ENCODE measurements around the gene SWAP70.
"Not testable (repeated sequence)": the region's sequence is repeated elsewhere in the genome, so short reads cannot be mapped to it uniquely, and the experiment has no call there.

SWAP70 gene

GRCh38 chr11:9663699-9664275, at the start of gene SWAP70:
Gene SWAP70 (plus strand): TSS chr11:9664077. CDS start chr11:9664180, 103 bp downstream.
- peak; percentile 45 to 72 (median 64) for DNase-seq (ENCODE audit: low read depth in 4 of 4, low spot score in 1 of 4)

GRCh38 chr11:9615031-9615451, 48.8 kb upstream of the SWAP70 start:
- DNase-seq (ENCODE audit: low read depth in 4 of 4, low spot score in 1 of 4) = no peak

- DNase-seq (ENCODE audit: low read depth in 4 of 4, low spot score in 1 of 4) = no peak
Observed at GRCh38 chr11:9616042-9616675, 47.7 kb upstream of the SWAP70 start.

DNA sequence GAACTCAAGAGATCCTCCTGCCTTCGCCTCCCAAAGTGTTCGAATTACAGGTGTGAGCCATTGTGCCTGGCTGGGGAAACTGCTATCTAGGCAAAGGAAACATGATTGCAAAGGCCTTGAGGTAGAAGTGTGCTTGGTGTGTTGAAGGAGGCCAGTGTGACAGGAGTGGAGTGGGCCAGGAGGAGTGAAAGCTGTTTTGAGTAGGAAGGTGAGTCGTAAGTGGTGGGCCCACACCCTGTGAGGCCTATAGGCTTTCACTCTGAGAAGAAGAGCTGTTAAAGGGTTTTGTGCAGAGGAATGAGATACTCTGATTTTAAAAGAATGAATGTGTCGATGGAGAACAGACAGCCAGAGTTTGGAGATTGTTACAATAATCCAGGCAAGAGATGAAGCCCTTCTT, 47.0 kb upstream of the SWAP70 start:
- no peak for DNase-seq (ENCODE audit: low read depth in 4 of 4, low spot score in 1 of 4)

GRCh38 chr11:9617940-9618339, 45.9 kb upstream of the SWAP70 start:
- DNase-seq (ENCODE audit: low read depth in 4 of 4, low spot score in 1 of 4) = no peak

DNA sequence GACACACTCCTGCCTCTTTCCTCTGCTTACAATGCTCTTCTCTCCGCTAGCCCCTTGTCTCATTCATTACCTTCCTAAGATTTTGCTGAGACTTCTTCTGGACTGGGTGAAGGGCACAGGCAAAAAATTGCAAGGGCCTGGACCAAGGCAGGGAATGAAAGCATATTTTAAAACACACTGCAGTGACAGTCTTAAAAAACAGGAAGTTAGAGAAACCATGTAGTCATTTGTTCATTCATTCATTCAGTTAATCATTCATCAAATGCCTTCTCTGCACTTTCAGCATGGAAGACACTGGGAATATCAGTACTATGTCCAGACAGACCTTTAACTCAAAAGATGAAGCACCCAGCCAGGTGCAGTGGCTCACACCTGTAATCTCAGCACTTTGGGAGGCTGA, 44.9 kb upstream of the SWAP70 start:
- no peak for DNase-seq (ENCODE audit: low read depth in 4 of 4, low spot score in 1 of 4)

- no peak for DNase-seq (ENCODE audit: low read depth in 4 of 4, low spot score in 1 of 4)
Observed at GRCh38 chr11:9619971-9620370, 43.9 kb upstream of the SWAP70 start.

DNA sequence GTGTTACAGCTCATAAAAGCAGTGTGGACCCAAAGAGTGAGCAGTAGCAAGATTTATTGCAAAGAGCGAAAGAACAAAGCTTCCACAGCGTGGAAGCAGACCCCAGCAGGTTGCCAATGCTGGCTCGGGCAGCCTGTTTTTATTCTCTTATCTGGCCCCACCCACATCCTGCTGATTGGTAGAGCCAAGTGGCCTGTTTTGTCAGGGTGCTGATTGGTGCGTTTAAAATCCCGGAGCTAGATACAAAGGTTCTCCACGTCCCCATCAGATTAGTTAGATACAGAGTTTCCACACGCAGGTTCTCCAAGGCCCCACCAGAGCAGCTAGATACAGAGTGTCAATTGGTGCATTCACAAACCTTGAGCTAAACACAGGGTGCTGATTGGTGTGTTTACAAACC, 41.5 kb upstream of the SWAP70 start:
- DNase-seq (ENCODE audit: low read depth in 4 of 4, low spot score in 1 of 4) = not testable (repeated sequence)

DNA sequence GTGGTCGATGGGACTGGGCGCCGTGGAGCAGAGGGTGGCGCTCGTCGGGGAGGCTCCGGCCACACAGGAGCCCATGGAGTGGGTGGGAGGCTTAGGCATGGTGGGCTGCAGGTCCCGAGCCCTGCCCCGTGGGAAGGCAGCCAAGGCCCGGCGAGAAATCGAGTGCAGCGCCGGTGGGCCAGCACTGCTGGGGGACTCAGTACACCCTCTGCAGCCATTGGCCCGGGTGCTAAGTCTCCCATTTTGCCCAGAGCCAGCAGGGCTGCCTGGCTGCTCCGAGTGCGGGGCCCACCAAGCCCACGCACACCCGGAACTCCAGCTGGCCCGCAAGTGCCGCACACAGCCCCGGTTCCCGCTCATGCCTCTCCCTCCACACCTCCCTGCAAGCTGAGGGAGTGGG, 40.8 kb upstream of the SWAP70 start:
- DNase-seq (ENCODE audit: low read depth in 4 of 4, low spot score in 1 of 4) = not testable (repeated sequence)

- DNase-seq (ENCODE audit: low read depth in 4 of 4, low spot score in 1 of 4) = no peak
Observed at GRCh38 chr11:9624448-9624847, 39.4 kb upstream of the SWAP70 start.

DNA sequence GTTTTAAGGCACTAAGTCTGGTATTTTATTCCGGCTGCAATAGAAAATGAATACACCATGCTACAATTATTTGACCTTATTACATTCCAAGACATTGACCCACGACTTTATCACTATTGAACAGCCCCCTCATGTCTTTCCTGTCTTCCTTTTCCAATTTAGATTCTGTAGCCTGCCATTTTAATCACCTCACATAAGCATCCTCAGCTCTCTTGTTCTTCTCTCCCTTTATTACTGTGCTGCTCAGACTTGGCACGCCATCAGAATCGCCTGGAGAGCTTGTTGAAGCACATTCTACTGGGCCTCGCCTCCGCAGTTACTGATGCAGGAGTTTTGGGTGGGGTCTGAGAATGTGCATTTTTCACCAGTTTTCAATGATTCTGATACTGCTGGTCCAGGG, 38.7 kb upstream of the SWAP70 start:
- DNase-seq (ENCODE audit: low read depth in 4 of 4, low spot score in 1 of 4) = no peak

DNA sequence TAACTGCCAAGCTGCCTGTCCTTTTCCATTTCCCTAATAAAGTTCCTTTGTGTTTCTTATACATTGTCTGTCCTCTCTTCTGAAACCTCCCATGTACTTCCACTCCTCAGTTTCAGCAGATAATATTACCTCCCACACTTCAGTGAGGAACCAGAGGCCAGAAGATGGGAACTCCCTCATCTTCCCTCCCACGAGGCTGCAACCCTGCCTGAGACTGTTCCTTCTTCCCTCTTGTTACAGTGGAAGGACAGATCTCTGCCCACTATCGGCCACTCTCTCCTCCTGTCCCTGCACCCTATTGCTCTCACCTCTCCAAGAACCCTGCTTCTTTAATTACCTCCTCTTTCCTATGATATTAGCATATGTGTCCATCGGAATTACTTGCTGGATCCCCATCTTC, 38.1 kb upstream of the SWAP70 start:
- DNase-seq (ENCODE audit: low read depth in 4 of 4, low spot score in 1 of 4) = no peak

DNA sequence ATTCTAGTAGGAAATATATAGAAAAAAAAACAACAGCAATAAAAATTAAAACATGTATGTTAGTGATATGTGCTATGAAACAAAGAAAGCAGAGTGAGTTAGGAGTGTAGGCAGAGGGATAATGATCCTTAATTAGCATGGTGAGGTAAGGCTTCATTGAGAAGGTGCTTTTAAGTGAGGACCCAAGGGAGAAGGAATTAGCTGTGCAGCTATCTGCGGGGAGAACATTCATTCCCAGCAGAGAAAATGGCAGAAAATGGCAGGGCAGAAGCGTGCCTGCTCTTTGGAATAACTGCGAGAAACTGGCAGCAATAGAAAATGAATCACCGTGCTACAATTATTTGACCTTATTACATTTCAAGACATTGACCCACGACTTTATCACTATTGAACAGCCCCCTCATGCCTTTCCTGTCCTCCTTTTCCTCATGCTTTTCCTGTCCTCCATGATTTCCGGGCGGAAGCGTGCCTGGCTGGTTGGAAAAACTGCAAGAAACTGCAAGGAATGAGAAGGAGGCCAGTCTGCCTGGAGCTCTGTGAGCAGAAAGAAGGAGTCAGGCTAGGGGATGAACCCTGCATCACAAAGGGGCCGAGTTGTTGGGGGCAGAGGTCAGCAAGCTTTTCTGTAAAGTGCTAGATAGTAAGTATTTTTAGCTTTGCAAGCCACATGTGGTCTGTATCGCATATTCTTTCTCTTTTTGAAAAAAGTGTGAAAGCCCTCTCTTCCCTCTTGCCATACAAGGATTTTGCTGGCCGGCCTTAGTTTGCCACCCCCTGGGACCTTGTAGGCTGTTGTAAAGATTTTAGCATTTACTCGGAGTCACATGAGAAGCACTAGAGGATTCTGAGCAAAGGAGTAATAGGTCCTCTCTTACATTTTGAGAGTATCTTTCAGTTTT, 37.1 kb upstream of the SWAP70 start:
- no peak for DNase-seq (ENCODE audit: low read depth in 4 of 4, low spot score in 1 of 4)

- DNase-seq (ENCODE audit: low read depth in 4 of 4, low spot score in 1 of 4) = no peak
Observed at GRCh38 chr11:9629064-9629463, 34.8 kb upstream of the SWAP70 start.

DNA sequence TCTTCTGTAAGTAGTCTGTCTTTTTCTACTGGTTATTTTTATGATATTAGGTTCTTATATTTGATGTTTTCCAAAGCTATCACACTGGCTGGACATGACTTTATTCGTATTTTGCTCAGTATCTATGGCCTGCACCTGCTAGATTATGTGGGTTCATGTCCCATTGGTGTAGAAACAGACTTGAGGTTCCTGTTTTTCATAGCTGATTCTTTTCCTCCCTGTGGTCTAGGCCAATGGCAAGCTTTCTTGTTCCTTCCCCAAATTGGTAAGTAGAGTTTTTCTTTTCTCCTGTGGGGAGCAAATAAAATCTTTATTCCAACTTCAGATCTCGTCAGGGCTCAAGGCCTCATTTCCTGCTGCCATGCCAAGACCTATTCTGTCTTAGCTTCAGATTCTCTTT, 30.2 kb upstream of the SWAP70 start:
- no peak for DNase-seq (ENCODE audit: low read depth in 4 of 4, low spot score in 1 of 4)

- DNase-seq (ENCODE audit: low read depth in 4 of 4, low spot score in 1 of 4) = no peak
Observed at GRCh38 chr11:9636691-9637090, 27.2 kb upstream of the SWAP70 start.

GRCh38 chr11:9639099-9639498, 24.8 kb upstream of the SWAP70 start:
- no peak for DNase-seq (ENCODE audit: low read depth in 4 of 4, low spot score in 1 of 4)

- no peak for DNase-seq (ENCODE audit: low read depth in 4 of 4, low spot score in 1 of 4)
Observed at GRCh38 chr11:9639985-9640384, 23.9 kb upstream of the SWAP70 start.

DNA sequence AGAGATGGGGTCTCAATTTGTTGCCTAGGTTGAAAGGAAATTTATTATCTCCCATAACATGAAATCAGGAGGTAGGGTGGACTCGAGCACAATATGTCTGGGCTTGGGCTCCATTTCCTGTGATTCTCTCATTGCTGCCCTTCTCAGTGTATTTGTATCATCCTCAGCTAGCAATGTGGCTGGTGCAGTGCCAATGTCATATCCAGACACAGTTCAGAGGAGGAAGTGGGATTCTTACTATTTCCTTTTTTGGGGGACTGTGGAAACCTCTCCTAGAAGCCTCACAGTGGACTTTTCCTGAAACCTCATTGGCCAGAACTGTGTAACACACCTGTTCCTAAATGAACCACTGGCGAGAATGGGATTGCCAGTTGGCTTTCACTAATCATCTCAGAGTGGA, 21.0 kb upstream of the SWAP70 start:
- no peak for DNase-seq (ENCODE audit: low read depth in 4 of 4, low spot score in 1 of 4)

- no peak for DNase-seq (ENCODE audit: low read depth in 4 of 4, low spot score in 1 of 4)
Observed at GRCh38 chr11:9643751-9644150, 20.1 kb upstream of the SWAP70 start.

DNA sequence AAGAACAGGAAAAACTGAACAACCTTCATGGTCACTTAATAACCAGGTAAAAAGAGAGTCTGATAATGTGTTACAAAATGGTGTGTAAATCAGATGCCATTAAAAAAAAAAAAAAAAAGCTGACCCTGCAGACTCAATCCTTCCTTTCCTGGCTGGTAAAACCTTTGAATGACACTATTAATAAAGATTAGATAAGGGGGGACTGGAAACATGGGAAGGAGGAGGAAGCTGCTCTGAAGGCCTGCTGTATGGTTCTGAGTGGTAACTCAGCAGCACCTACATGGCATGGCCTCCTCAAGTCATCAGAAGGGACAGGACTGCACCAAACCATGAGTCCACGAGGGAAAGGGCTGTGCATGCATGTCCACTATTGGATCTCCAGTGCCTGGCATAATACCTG, 18.0 kb upstream of the SWAP70 start:
- DNase-seq (ENCODE audit: low read depth in 4 of 4, low spot score in 1 of 4) = no peak

GRCh38 chr11:9646324-9646723, 17.6 kb upstream of the SWAP70 start:
- DNase-seq (ENCODE audit: low read depth in 4 of 4, low spot score in 1 of 4) = no peak
